BLaER1 treated with 17β-estradiol and CSF1 and Interleukin-3, amounts not matched to agents 10 nM and 100 nM (cell line): ENCODE results near the gene NPC2.

Experiments used
- H3K27ac ChIP-seq, 11 experiments: shearing (Covaris generic); formaldehyde crosslinking; 2 replicates each; pipeline ENCODE4 v1.8.1; 2022
- H3K27me3 ChIP-seq, 11 experiments: shearing (Covaris generic); formaldehyde crosslinking; 2 replicates each; pipeline ENCODE4 v1.8.1; 2022
- H3K36me3 ChIP-seq, 11 experiments: shearing (Covaris generic); formaldehyde crosslinking; 2 replicates each; pipeline ENCODE4 v1.8.1; 2022
- H3K4me1 ChIP-seq, 10 experiments: shearing (Covaris generic); formaldehyde crosslinking; 2 replicates each; pipeline ENCODE4 v1.8.1; 2022
- H3K4me2 ChIP-seq, 11 experiments: shearing (Covaris generic); formaldehyde crosslinking; 2 replicates each; pipeline ENCODE4 v1.8.1; 2022
- H3K4me3 ChIP-seq, 10 experiments: shearing (Covaris generic); formaldehyde crosslinking; 2 replicates each; pipeline ENCODE4 v1.8.1; 2022
- H3K9ac ChIP-seq, 11 experiments: shearing (Covaris generic); formaldehyde crosslinking; 2 replicates each; pipeline ENCODE4 v1.8.1; 2022
- H3K9me3 ChIP-seq, 11 experiments: shearing (Covaris generic); formaldehyde crosslinking; replicated peaks in 1 of 11; 2 replicates each; pipeline ENCODE4 v1.8.1; 2022
- H4K20me1 ChIP-seq, 11 experiments: shearing (Covaris generic); formaldehyde crosslinking; 2 replicates each; pipeline ENCODE4 v1.8.1; 2022
- Cebpa-rat ChIP-seq, 11 experiments: shearing (Covaris generic); IDR thresholded peaks; 2 replicates each; pipeline ENCODE4 v1.8.1; 2022

The NPC2 gene

DNA sequence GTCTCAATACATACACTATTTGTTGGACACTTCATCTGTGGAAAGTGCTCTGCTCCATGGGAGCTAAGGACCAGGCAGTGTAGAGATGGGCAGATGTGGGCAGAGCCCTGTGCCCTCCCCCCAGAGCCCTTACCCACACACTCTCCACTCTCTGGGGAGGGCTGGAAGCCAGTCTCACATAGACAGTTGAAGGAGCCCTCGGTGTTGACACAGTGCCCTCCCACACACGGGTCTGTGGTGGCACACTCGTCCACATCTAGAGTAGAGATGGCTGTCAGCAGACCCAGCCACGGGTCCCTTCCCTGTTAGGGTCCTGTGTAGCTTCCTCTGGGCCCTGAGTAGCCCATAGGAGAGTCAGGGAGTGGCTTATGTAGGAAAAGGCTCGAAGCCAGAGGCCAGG is 14.7 kb upstream of the NPC2 start:
- H3K4me3 ChIP-seq = no peak overlapping the region
- no peaks in the 10 kb centered on the region for H3K9me3 ChIP-seq
- H3K27me3 ChIP-seq = 0 out of 22 replicates have a peak, but pooled peaks cover 0 to 3% (median 0%) of the 10 kb centered on the region in 11 experiments
- H3K36me3 ChIP-seq = 0 out of 22 replicates have a peak, but pooled peaks cover 0 to 7% (median 0%) of the 10 kb centered on the region in 11 experiments
- peak overlapping the region; percentile 55 to 97 (median 79) for H3K4me2 ChIP-seq
- H3K9ac ChIP-seq = peak overlapping the region in 4 of 11 experiments; percentile 26 to 41 (median 35); a peak in 4 of 22 replicates
- H3K4me1 ChIP-seq = peaks cover 55 to 87% (median 71%) of the 10 kb centered on the region in 10 experiments
- TF ChIP-seq Cebpa-rat (IDR thresholded peaks at IDR 0.05) = no peak
- peaks cover 0 to 9% (median 0%) of the 10 kb centered on the region in 11 experiments; a peak in 3 of 22 replicates for H4K20me1 ChIP-seq
- peak overlapping the region in 4 of 11 experiments; percentile 22 to 71 (median 47); a peak in 6 of 22 replicates for H3K27ac ChIP-seq

DNA sequence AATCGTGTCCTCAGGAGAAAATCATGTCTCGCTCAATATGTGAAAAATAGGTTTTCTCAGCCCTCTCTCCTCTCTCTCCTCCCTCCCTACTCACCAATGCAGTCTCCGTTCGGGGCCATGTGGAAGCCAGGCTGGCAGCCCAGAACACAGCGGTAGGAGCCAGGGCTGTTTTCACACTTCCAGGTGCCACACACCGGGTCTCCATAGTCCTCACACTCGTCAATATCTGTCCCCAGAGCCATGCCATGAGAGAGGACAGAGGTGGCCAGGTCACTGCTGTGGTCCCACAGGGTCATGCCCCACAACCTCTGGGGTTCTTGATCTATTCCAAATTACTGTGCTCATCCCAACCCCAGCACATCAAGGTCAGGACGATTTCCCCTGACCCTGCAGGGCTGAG is 14.0 kb upstream of the NPC2 start:
- H4K20me1 ChIP-seq = peaks cover 0 to 9% (median 0%) of the 10 kb centered on the region in 11 experiments; a peak in 4 of 22 replicates
- peak overlapping the region in 5 of 11 experiments; percentile 35 to 78 (median 71); a peak in 10 of 22 replicates for H3K27ac ChIP-seq
- no peak for TF ChIP-seq Cebpa-rat (IDR thresholded peaks at IDR 0.05)

DNA sequence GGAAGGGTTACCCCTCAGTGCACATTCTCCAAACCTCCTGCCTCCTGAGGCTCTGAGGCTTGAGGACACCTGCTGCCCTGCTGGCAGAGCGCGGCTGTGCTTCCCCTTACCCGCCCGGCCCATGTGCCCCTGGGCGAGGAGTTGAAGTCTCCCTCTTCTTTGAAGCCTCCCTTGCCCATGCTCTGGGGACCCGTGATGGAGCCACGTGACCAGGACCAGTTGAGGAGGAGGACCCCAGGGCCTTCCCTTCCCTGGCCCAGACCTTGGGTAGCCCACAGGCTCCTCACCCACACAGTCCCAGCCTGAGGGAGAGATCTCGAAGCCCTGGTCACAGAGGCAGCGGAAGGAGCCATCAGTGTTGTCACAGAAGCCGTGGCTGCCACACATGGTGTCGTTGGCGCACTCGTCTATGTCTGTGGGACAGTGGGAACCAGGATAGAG is 13.3 kb upstream of the NPC2 start:
- H3K4me3 ChIP-seq = peak overlapping the region in 1 of 10 experiments; percentile 49; a peak in 2 of 20 replicates
- H3K9me3 ChIP-seq = no peaks in the 10 kb centered on the region
- H4K20me1 ChIP-seq = peaks cover 0 to 16% (median 0%) of the 10 kb centered on the region in 11 experiments; a peak in 4 of 22 replicates
- H3K9ac ChIP-seq = peak overlapping the region in 5 of 11 experiments; percentile 13 to 71 (median 63); a peak in 6 of 22 replicates
- peak overlapping the region; percentile 55 to 97 (median 79) for H3K4me2 ChIP-seq
- peak overlapping the region in 6 of 11 experiments; percentile 35 to 78 (median 69); a peak in 12 of 22 replicates for H3K27ac ChIP-seq
- H3K27me3 ChIP-seq = 0 out of 22 replicates have a peak, but pooled peaks cover 0 to 3% (median 0%) of the 10 kb centered on the region in 11 experiments
- H3K36me3 ChIP-seq = peaks cover 0 to 7% (median 0%) of the 10 kb centered on the region in 11 experiments; a peak in 1 of 22 replicates
- TF ChIP-seq Cebpa-rat (IDR thresholded peaks at IDR 0.05) = no peak
- H3K4me1 ChIP-seq = peaks cover 66 to 87% (median 79%) of the 10 kb centered on the region in 10 experiments

More for the DNA sequence above, 14.0 kb upstream of the NPC2 start:
- H3K4me1 ChIP-seq = peaks cover 62 to 87% (median 75%) of the 10 kb centered on the region in 10 experiments
- no peaks in the 10 kb centered on the region for H3K9me3 ChIP-seq
- 0 out of 22 replicates have a peak, but pooled peaks cover 0 to 3% (median 0%) of the 10 kb centered on the region in 11 experiments for H3K27me3 ChIP-seq
- peak overlapping the region; percentile 55 to 97 (median 79) for H3K4me2 ChIP-seq
- H3K9ac ChIP-seq = peak overlapping the region in 2 of 11 experiments; percentile 61 to 71; a peak in 4 of 22 replicates
- H3K4me3 ChIP-seq = no peak overlapping the region
- H3K36me3 ChIP-seq = peaks cover 0 to 7% (median 0%) of the 10 kb centered on the region in 11 experiments; a peak in 1 of 22 replicates

DNA sequence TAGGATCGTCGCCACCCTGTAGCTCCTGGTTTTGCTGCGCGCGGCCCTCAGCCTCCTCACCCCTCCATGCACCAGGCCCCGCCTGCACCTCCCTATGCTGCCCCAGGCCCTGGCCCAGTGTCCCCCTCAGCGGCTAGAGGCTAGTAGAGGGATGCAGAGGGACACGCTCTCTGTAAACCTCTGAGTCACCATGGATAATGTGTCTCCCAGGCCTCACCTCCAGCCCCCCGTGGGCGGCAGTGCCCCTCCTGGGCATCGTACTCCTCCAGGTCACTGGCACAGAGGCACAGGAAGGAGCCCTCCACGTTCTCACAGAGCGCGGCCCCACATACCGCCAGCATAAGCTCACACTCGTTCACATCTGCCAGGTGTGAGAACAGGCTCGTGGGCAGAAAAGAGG is 12.7 kb upstream of the NPC2 start:
- H3K27ac ChIP-seq = peak overlapping the region in 7 of 11 experiments; percentile 35 to 78 (median 67); a peak in 14 of 22 replicates

DNA sequence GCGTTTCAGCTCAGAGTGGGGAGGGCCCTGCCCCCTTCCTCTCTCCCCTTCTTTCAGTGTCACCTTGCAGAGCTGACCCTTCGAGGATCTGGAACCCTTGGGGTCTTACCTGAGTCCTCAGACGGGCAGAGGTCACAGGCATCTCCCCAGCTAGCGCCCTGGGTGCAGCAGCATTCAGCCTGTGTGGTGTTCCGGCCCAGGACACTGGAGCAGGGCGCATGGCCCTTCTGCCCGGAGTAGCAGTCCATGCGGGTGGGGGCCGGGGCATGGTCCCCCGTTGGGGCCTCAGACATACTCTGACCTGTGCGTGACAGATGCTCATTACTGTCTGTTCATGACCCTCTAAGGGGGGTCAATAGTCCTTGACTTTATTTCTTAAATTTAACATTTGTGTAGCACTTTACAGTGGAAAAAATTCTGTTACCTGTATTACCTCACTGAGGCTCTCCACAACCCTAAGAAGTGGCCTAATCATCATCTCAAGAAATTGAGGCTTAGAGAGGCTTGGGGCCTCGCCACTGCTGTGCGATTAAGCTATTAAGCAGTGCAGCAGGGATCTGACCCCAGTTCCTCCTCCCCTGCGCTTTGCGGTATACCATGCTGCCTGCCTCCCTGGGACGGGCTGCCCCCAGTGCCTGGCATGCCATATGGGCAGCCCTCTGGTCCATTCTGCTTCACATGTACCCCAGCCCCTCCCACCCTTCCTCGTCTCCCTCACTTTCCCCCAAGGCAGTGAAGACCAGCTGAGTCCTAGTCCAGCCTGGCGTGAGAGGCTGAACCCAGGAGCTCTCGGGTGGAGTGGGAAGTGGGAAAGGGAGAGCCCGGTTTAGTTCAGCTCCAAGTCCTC is 12.0 kb upstream of the NPC2 start:
- Histone ChIP-seq H3K4me2 (peak overlapping the region; percentile 55 to 97 (median 79)), H3K27me3 (0 out of 22 replicates have a peak, but pooled peaks cover 0 to 3% (median 0%) of the 10 kb centered on the region in 11 experiments), H3K27ac (peak overlapping the region in 6 of 11 experiments; percentile 35 to 78 (median 69); a peak in 12 of 22 replicates), H3K4me3 (peak overlapping the region in 3 of 10 experiments; percentile 9 to 49 (median 39); a peak in 5 of 20 replicates), H4K20me1 (peaks cover 0 to 28% (median 0%) of the 10 kb centered on the region in 11 experiments; a peak in 4 of 22 replicates), H3K9me3 (no peaks in the 10 kb centered on the region), H3K4me1 (peaks cover 64 to 85% (median 77%) of the 10 kb centered on the region in 10 experiments), H3K36me3 (peaks cover 0 to 16% (median 6%) of the 10 kb centered on the region in 11 experiments; a peak in 8 of 22 replicates), H3K9ac (peak overlapping the region in 7 of 11 experiments; percentile 27 to 71 (median 61); a peak in 10 of 22 replicates)
- TF ChIP-seq Cebpa-rat (IDR thresholded peaks at IDR 0.05) = no peak

More for the DNA sequence above, 12.7 kb upstream of the NPC2 start:
- Histone ChIP-seq H3K4me1 (peaks cover 66 to 87% (median 78%) of the 10 kb centered on the region in 10 experiments), H3K4me2 (peak overlapping the region; percentile 55 to 97 (median 79)), H4K20me1 (peaks cover 0 to 21% (median 0%) of the 10 kb centered on the region in 11 experiments; a peak in 4 of 22 replicates), H3K9ac (peak overlapping the region in 7 of 11 experiments; percentile 27 to 71 (median 61); a peak in 12 of 22 replicates), H3K36me3 (peaks cover 0 to 8% (median 0%) of the 10 kb centered on the region in 11 experiments; a peak in 1 of 22 replicates), H3K9me3 (no peaks in the 10 kb centered on the region), H3K27me3 (0 out of 22 replicates have a peak, but pooled peaks cover 0 to 3% (median 0%) of the 10 kb centered on the region in 11 experiments), H3K4me3 (peak overlapping the region in 3 of 10 experiments; percentile 9 to 49 (median 39); a peak in 5 of 20 replicates)
- no peak for TF ChIP-seq Cebpa-rat (IDR thresholded peaks at IDR 0.05)

DNA sequence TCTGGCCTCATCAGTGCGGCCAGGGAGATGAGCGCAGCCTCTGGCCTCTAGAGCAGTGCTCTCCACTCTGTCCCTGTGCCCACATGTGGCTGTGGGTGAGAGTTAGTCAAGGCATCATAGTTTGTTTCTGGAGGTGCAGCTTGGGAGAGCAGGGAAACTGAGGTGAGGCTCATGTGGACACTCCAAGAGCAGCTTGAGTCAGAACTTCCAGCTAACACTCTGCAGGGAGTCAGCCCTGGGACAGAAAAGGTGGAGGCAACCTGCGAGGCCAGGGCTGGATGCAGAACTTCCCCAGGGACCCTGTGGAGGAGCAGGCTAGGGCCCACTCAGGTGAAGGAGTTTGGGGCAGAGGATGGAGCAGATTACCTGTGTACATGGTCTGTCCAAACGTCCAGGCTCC is 11.3 kb upstream of the NPC2 start:
- Histone ChIP-seq H3K4me2 (peak overlapping the region in 10 of 11 experiments; percentile 62 to 97 (median 82); a peak in 18 of 22 replicates), H3K4me3 (no peak overlapping the region), H3K9ac (peak overlapping the region in 3 of 11 experiments; percentile 63 to 71 (median 68); a peak in 3 of 22 replicates), H3K27ac (peak overlapping the region in 1 of 11 experiments; percentile 67; a peak in 2 of 22 replicates), H3K4me1 (peaks cover 61 to 78% (median 75%) of the 10 kb centered on the region in 10 experiments), H3K36me3 (peaks cover 0 to 16% (median 8%) of the 10 kb centered on the region in 11 experiments; a peak in 10 of 22 replicates), H3K9me3 (no peaks in the 10 kb centered on the region), H4K20me1 (peaks cover 0 to 29% (median 0%) of the 10 kb centered on the region in 11 experiments; a peak in 4 of 22 replicates), H3K27me3 (0 out of 22 replicates have a peak, but pooled peaks cover 0 to 3% (median 0%) of the 10 kb centered on the region in 11 experiments)
- TF ChIP-seq Cebpa-rat (IDR thresholded peaks at IDR 0.05) = no peak

DNA sequence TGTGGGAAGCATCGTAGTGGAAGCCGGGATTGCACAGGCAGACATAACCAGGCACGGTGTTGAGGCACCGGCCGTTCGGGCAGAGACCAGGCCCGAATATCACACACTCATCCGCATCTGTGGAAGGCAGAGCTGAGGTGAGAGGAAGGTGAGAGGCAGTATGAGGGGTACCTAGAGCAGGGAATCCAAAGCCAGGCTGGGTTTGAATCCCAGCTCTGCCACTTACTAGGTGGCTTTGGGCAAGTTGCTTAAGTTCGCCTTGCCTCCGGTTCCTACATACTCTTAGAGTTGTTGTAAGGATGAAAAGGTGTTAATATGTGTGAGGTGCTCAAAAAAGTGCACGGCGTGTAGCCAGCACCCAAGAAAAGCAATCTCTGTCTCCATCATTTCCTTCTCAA is 10.8 kb upstream of the NPC2 start:
- Histone ChIP-seq H3K27me3 (0 out of 22 replicates have a peak, but pooled peaks cover 0 to 3% (median 0%) of the 10 kb centered on the region in 11 experiments), H3K9ac (no peak overlapping the region; a peak in 1 of 22 replicates), H3K36me3 (peaks cover 0 to 16% (median 8%) of the 10 kb centered on the region in 11 experiments; a peak in 10 of 22 replicates), H3K4me2 (peak overlapping the region in 8 of 11 experiments; percentile 71 to 97 (median 85); a peak in 11 of 22 replicates), H3K9me3 (no peaks in the 10 kb centered on the region), H3K27ac (no peak overlapping the region), H3K4me1 (peaks cover 58 to 73% (median 71%) of the 10 kb centered on the region in 10 experiments), H4K20me1 (peaks cover 0 to 29% (median 0%) of the 10 kb centered on the region in 11 experiments; a peak in 4 of 22 replicates), H3K4me3 (no peak overlapping the region)
- TF ChIP-seq Cebpa-rat (IDR thresholded peaks at IDR 0.05) = no peak
